ENCODE results near the gene PTTG1IP2. TPM values are rescaled to one million over a fixed set of nuclear protein-coding genes. Genes with fewer than 3 reads are reported as not detected.

PTTG1IP2 gene
- total RNA-seq, 2 experiments from 2014 or later, result not detected

DNA sequence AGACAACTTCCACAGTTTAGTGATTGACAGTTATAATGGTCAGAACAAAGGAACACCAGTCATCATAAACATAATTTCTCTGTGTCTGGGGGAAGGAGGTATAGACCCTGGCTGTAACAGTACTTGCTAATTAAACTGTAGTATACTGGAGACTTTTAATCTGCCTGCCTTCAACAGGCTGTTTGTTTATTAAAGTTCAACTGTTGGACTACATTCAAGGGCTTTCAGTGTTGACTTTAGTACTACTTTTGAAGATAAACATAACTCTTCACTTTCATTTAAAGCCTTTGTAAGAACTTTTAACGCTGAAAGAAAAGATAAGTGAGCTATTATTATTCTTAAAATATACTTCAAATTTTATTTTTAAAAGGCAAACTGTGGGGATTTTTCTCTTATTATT is 15.5 kb upstream of the PTTG1IP2 start:
- intact Hi-C loops (cut with micrococcal nuclease; ENCODE audit: unreplicated experiment), result loop anchor here (2.0 kb wide), 1 partner anchor 175 kb away; no protein-coding TSS in a partner anchor
- no TSS peak for BruUV-seq (replicated peaks)
- no peak overlapping the region for H2AFZ ChIP-seq (ENCODE audit: low read length)
- H3K27ac ChIP-seq (ENCODE audit: low read depth, low read length, poor library complexity, severe bottlenecking), result no peak overlapping the region
- no peaks in the 10 kb centered on the region for H3K9me3 ChIP-seq (ENCODE audit: low read length)
- H3K4me3 ChIP-seq (ENCODE audit: low read depth, low read length, poor library complexity, severe bottlenecking), result no peak overlapping the region
- H4K20me1 ChIP-seq (ENCODE audit: insufficient read depth, low read length), result no peaks in the 10 kb centered on the region
- H3K4me1 ChIP-seq (ENCODE audit: insufficient read depth, low read length, poor library complexity, severe bottlenecking), result no peaks in the 10 kb centered on the region
- H3K36me3 ChIP-seq (ENCODE audit: insufficient read depth, low read length), result no peaks in the 10 kb centered on the region
- no peaks in the 10 kb centered on the region for H3K9me2 ChIP-seq (ENCODE audit: insufficient read depth, low read length)
- CTCF ChIA-PET (ENCODE audit: unreplicated experiment), result no interaction called here
- POLR2A ChIA-PET, result no interaction called here
- H3K4me2 ChIP-seq (ENCODE audit: low read length), result no peak overlapping the region
- no peak for TF ChIP-seq EZH2phosphoT487 (IDR thresholded peaks at IDR 0.05; ENCODE audit: borderline replicate concordance, low read depth, low read length)
- TF ChIP-seq, protein P1, sequence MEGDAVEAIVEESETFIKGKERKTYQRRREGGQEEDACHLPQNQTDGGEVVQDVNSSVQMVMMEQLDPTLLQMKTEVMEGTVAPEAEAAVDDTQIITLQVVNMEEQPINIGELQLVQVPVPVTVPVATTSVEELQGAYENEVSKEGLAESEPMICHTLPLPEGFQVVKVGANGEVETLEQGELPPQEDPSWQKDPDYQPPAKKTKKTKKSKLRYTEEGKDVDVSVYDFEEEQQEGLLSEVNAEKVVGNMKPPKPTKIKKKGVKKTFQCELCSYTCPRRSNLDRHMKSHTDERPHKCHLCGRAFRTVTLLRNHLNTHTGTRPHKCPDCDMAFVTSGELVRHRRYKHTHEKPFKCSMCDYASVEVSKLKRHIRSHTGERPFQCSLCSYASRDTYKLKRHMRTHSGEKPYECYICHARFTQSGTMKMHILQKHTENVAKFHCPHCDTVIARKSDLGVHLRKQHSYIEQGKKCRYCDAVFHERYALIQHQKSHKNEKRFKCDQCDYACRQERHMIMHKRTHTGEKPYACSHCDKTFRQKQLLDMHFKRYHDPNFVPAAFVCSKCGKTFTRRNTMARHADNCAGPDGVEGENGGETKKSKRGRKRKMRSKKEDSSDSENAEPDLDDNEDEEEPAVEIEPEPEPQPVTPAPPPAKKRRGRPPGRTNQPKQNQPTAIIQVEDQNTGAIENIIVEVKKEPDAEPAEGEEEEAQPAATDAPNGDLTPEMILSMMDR (conservative IDR thresholded peaks at IDR 0.05; ENCODE audit: low read length), result no peak
- DNase-seq (ENCODE audit: low spot score), result no peak
- no peaks in the 10 kb centered on the region for H3K79me2 ChIP-seq (ENCODE audit: insufficient read depth, low read depth, low read length)

DNA sequence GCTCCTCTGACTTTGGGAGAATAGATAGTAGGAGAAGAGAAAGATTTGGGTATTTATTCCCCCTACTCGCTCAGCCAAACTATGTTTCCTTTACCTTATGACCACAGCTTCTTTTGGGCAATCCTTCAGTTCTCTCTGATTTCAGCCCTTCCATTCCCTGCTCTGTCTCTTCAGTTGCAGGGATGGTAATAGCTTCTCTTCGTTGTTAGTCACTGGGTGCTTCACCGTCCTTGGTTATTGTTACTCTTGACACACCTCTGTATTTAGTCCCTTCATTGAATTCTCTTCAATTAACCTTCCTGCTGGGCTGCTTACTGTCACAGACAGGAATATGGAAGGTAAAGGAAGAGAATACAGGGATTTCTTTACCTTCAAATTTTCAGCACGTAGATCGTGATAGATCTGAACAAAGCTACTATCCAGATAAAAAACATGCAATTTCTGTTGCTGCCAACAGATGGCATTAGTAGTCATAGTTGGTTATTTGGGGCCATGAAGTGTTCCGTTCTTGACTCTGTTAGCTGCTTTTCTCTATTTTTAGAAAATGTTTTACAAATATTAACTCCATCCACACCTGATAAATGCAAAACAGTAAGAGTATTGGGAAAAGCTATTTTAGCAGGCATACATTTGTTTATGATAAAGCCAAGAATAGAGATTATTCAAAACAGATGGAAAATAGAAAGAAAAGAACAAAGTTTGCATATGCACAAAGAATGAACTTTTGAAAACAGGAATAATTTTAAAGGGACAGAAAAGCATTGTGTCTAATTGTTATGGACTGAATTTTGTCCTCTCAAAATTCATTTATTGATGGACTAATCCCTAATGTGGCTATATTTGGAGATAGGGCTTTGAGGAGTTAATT is 14.0 kb upstream of the PTTG1IP2 start:
- intact Hi-C loops (cut with micrococcal nuclease; ENCODE audit: unreplicated experiment), result loop anchor here (2.0 to 5.0 kb wide), 2 partner anchors 173 to 577 kb away; no protein-coding TSS in a partner anchor
- Histone ChIP-seq H3K4me3 (ENCODE audit: low read depth, low read length, poor library complexity, severe bottlenecking) (no peak overlapping the region), H3K9me2 (ENCODE audit: insufficient read depth, low read length) (no peaks in the 10 kb centered on the region), H3K4me1 (ENCODE audit: insufficient read depth, low read length, poor library complexity, severe bottlenecking) (no peaks in the 10 kb centered on the region), H4K20me1 (ENCODE audit: insufficient read depth, low read length) (no peaks in the 10 kb centered on the region), H3K36me3 (ENCODE audit: insufficient read depth, low read length) (no peaks in the 10 kb centered on the region), H3K9me3 (ENCODE audit: low read length) (no peaks in the 10 kb centered on the region), H2AFZ (ENCODE audit: low read length) (no peak overlapping the region), H3K27ac (ENCODE audit: low read depth, low read length, poor library complexity, severe bottlenecking) (no peak overlapping the region), H3K79me2 (ENCODE audit: insufficient read depth, low read depth, low read length) (no peaks in the 10 kb centered on the region), H3K4me2 (ENCODE audit: low read length) (no peak overlapping the region)
- POLR2A ChIA-PET, result no interaction called here
- DNase-seq (ENCODE audit: low spot score), result peak; percentile 33
- CTCF ChIA-PET (ENCODE audit: unreplicated experiment), result interaction anchor here (0.6 to 0.9 kb wide), 2 partner anchors 12 to 28 kb away, joined by 3 read pairs; no protein-coding TSS in a partner anchor
- TF ChIP-seq EZH2phosphoT487 (IDR thresholded peaks at IDR 0.05; ENCODE audit: borderline replicate concordance, low read depth, low read length), result no peak
- TF ChIP-seq, protein P1 (conservative IDR thresholded peaks at IDR 0.05; ENCODE audit: low read length), result peak; percentile 85
- BruUV-seq (replicated peaks), result no TSS peak

DNA sequence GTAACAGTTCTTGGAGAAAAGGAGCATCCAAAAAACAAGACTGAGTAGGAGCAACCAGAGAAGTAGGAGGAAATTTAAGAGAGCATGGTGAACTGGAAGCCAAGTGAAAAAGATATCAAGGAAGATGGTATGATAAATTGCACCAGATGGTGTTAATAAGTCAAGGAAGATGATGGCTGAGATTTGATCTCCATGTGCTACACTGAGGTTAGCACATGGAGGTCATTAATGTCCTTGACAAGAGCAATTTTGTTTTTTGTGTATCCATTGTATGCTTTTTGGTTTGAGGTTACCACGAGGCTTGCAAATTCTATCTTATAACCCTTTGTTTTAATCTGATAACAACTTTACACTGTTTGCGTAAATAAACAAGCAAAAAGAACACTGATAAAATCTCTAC is 11.3 kb upstream of the PTTG1IP2 start:
- Histone ChIP-seq H3K36me3 (ENCODE audit: insufficient read depth, low read length) (no peaks in the 10 kb centered on the region), H4K20me1 (ENCODE audit: insufficient read depth, low read length) (no peaks in the 10 kb centered on the region), H3K9me3 (ENCODE audit: low read length) (no peaks in the 10 kb centered on the region), H3K4me1 (ENCODE audit: insufficient read depth, low read length, poor library complexity, severe bottlenecking) (no peaks in the 10 kb centered on the region), H3K27ac (ENCODE audit: low read depth, low read length, poor library complexity, severe bottlenecking) (no peak overlapping the region), H3K9me2 (ENCODE audit: insufficient read depth, low read length) (no peaks in the 10 kb centered on the region), H3K79me2 (ENCODE audit: insufficient read depth, low read depth, low read length) (no peaks in the 10 kb centered on the region), H3K4me2 (ENCODE audit: low read length) (no peak overlapping the region), H3K4me3 (ENCODE audit: low read depth, low read length, poor library complexity, severe bottlenecking) (no peak overlapping the region), H2AFZ (ENCODE audit: low read length) (no peak overlapping the region)
- BruUV-seq (replicated peaks), result no TSS peak
- intact Hi-C loops (cut with micrococcal nuclease; ENCODE audit: unreplicated experiment), result loop anchor here (5.0 kb wide), 1 partner anchor 574 kb away; no protein-coding TSS in a partner anchor
- DNase-seq (ENCODE audit: low spot score), result no peak
- POLR2A ChIA-PET, result no interaction called here
- CTCF ChIA-PET (ENCODE audit: unreplicated experiment), result no interaction called here
- TF ChIP-seq EZH2phosphoT487 (IDR thresholded peaks at IDR 0.05; ENCODE audit: borderline replicate concordance, low read depth, low read length), result no peak
- TF ChIP-seq, protein P1 (conservative IDR thresholded peaks at IDR 0.05; ENCODE audit: low read length), result no peak
